Upper lobe of left lung (tissue), 4 donors: ENCODE measurements around the gene HSDL2.

Experiments
- CTCF ChIP-seq, 6 experiments: fragments of 450-650 bp in 4 of 6; fragments of 200-600 bp in 2 of 6; sonication (generic) in 2 of 6; IDR thresholded peaks; one replicate each; pipeline ENCODE4 v1.5.1; 2016 to 2019; ENCODE audit warnings: antibody characterized with exemption in 6 of 6
- EP300 ChIP-seq, 4 donors: sonication (generic); formaldehyde crosslinking; IDR thresholded peaks; one replicate each; pipeline ENCODE4 v1.5.1; 2017; ENCODE audit warnings: antibody characterized with exemption in 4 of 4, control low read depth in 2 of 4
- POLR2AphosphoS5 ChIP-seq, 2 donors: sonication (generic); formaldehyde crosslinking; IDR thresholded peaks; one replicate each; pipeline ENCODE4 v1.5.1; 2017; ENCODE audit warnings: antibody characterized with exemption in 2 of 2

GRCh38 chr9:112462855-112463254 lies 82.9 kb downstream of the HSDL2 start:
- TF ChIP-seq CTCF (IDR thresholded peaks at IDR 0.05) (no peak), POLR2AphosphoS5 (IDR thresholded peaks at IDR 0.05) (no peak), EP300 (IDR thresholded peaks at IDR 0.05) (no peak)
